PC-9 (cell line): ENCODE data around the gene ZSWIM3. TPM values are rescaled to one million over a fixed set of nuclear protein-coding genes. Genes with fewer than 3 reads are reported as not detected.

Experiments used
- BruUV-seq: library from RNA; stranded (reverse); fragments of 400-500 nt; replicated peaks from 2 replicates; lab custom pipeline; 2021; lab: Mats Ljungman, UMichigan
- CTCF ChIA-PET: fragments of 300-600 bp; sonication (Branson Sonifier 250); formaldehyde crosslinking; loops from one replicate; lab custom pipeline; 2022; ENCODE audit warnings: antibody characterized with exemption; lab: Charles Lee
- POLR2A ChIA-PET: fragments of 300-600 bp; sonication (Branson Sonifier 250); formaldehyde crosslinking; loops from one replicate; lab custom pipeline; 2022; ENCODE audit warnings: antibody characterized with exemption; ENCODE audit not compliant: unreplicated experiment; lab: Charles Lee
- DNase-seq, 2 experiments: peaks; one replicate each; pipeline versions ENCODE4 v3.0.0 to v3.0.0-alpha.2; 2015 to 2022; ENCODE audit warnings: mixed read lengths in 1 of 2
- H2AFZ ChIP-seq: fragments of 200-600 bp; sonication (generic); 2 replicates; pipeline ENCODE4 v1.8.1; 2017; ENCODE audit warnings: antibody characterized with exemption
- H3F3A ChIP-seq: fragments of 200-600 bp; sonication (generic); 2 replicates; pipeline ENCODE4 v1.8.1; 2017; ENCODE audit warnings: antibody characterized with exemption, mild to moderate bottlenecking, low read depth; ENCODE audit not compliant: insufficient read depth
- H3K27ac ChIP-seq: fragments of 200-600 bp; sonication (generic); 2 replicates; pipeline ENCODE4 v1.6.1; 2016; ENCODE audit warnings: mixed run types
- H3K27me3 ChIP-seq: fragments of 200-600 bp; sonication (generic); 2 replicates; pipeline ENCODE4 v1.6.1; 2016; ENCODE audit warnings: low read depth, mixed run types; ENCODE audit not compliant: insufficient read depth
- H3K36me3 ChIP-seq: fragments of 200-600 bp; sonication (generic); 2 replicates; pipeline ENCODE4 v1.6.1; 2016; ENCODE audit warnings: low read depth, mixed run types
- H3K4me1 ChIP-seq: fragments of 200-600 bp; sonication (generic); replicated peaks from 2 replicates; pipeline ENCODE4 v1.6.1; 2016; ENCODE audit warnings: mixed run types; ENCODE audit not compliant: insufficient read depth
- H3K4me2 ChIP-seq: fragments of 200-600 bp; sonication (generic); 2 replicates; pipeline ENCODE4 v1.6.1; 2017; ENCODE audit warnings: mixed run types
- H3K4me3 ChIP-seq: fragments of 200-600 bp; sonication (generic); 2 replicates; pipeline ENCODE4 v1.6.1; 2016; ENCODE audit warnings: mixed run types
- H3K79me2 ChIP-seq: fragments of 200-600 bp; sonication (generic); 2 replicates; pipeline ENCODE4 v1.6.1; 2017; ENCODE audit warnings: low read depth, mixed run types
- H3K9me2 ChIP-seq: fragments of 200-600 bp; sonication (generic); 2 replicates; pipeline ENCODE4 v1.8.1; 2017; ENCODE audit warnings: mild to moderate bottlenecking; ENCODE audit not compliant: insufficient read depth
- H3K9me3 ChIP-seq: fragments of 200-600 bp; sonication (generic); 2 replicates; pipeline ENCODE4 v1.8.1; 2016; ENCODE audit warnings: low read depth; ENCODE audit not compliant: insufficient read depth
- H4K20me1 ChIP-seq: fragments of 200-600 bp; sonication (generic); 2 replicates; pipeline ENCODE4 v1.8.1; 2017; ENCODE audit not compliant: insufficient read depth
- CTCF ChIP-seq: fragments of 200-600 bp; sonication (generic); conservative IDR thresholded peaks from 2 replicates; pipeline ENCODE4 v1.6.1; 2017; ENCODE audit warnings: mixed run types, antibody characterized with exemption, mild to moderate bottlenecking, moderate library complexity
- EZH2 ChIP-seq: fragments of 200-600 bp; sonication (generic); IDR thresholded peaks from 2 replicates; pipeline ENCODE4 v1.8.0; 2017; ENCODE audit warnings: antibody characterized with exemption, low read depth
- intact Hi-C: fragments of 100-400 bp; cut with micrococcal nuclease; formaldehyde crosslinking; loops from one replicate; pipeline ENCODE4 v1.10.0; 2022; ENCODE audit not compliant: unreplicated experiment
- total RNA-seq: library from RNA; stranded (reverse); gene quantifications from 2 replicates; pipeline ENCODE4 v1.2.3, GENCODE V29; 2021

ZSWIM3 gene
- total RNA-seq, 1 experiment from 2014 or later, result 2.7 TPM

DNA sequence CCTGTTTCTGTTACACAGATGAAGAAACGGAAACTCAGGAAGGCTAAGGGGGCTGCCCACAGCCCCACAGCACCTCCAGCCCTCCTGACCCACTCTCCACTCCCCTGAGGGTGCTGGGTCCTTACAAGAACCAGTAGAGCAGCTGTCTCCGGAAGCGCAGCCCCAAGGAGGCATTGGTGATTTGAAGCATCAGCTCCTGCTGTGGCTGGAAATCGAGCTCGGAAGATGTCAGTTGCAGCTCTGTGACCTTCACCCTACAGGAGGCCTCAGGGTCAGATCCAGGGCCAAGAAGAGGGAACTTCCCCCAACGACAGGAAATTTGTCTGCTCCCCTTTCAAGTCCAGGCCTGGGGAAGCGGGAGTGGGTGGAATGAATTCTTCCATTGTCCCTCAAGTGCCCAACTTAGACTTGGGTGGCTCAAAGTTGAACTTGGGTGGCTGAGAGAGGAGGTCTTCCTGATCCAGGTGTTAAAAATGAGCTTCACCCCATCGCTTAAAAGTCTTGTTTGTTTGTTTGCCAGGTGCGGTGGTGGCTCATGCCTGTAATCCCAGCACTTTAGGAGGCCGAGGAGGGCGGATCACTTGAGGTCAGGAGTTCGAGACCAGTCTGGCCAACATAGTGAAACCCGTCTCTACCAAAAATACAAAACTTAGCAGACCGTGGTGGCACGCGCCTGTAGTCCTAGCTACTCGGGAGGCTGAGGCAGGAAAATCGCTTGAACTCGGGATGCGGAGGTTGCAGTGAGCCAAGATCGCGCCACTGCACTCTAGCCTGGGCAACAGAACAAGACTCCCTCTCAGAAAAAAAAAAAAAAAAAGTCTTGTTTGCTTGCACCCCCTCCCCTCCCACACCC lies 52.6 kb downstream of the ZSWIM3 start:
- no peak overlapping the region for H3K27ac ChIP-seq
- peaks cover 35% of the 10 kb centered on the region for H3F3A ChIP-seq
- no peak overlapping the region for H3K4me3 ChIP-seq
- peak overlapping the region; percentile 14; the same call in 1 of the 2 replicates for H3K4me2 ChIP-seq
- intact Hi-C loops, result loop anchor here (2.0 kb wide), 1 partner anchor 25 kb away; the partner anchor contains the start of gene PCIF1
- ChIA-PET CTCF (interaction anchor here (0.6 kb wide), 1 partner anchor 837 kb away, joined by 5 read pairs; no protein-coding TSS in a partner anchor), POLR2A (interaction anchor here (0.6 kb wide), 1 partner anchor 135 kb away, joined by 4 read pairs; no protein-coding TSS in a partner anchor)
- peaks cover 6% of the 10 kb centered on the region for H3K79me2 ChIP-seq
- H3K36me3 ChIP-seq, result 0 out of 2 replicates have a peak, but pooled peaks cover 5% of the 10 kb centered on the region
- BruUV-seq, result TSS peak; percentile 9
- peaks cover 29% of the 10 kb centered on the region for H3K4me1 ChIP-seq
- no peaks in the 10 kb centered on the region for H3K9me2 ChIP-seq
- H3K27me3 ChIP-seq, result no peaks in the 10 kb centered on the region
- H4K20me1 ChIP-seq, result peaks cover 9% of the 10 kb centered on the region
- H3K9me3 ChIP-seq, result no peaks in the 10 kb centered on the region
- DNase-seq, result no peak
- no peak overlapping the region for H2AFZ ChIP-seq
- no peak for TF ChIP-seq CTCF
- no peak for TF ChIP-seq EZH2

- TSS peak; percentile 99 for BruUV-seq
- ChIA-PET CTCF (interaction anchor here (0.6 to 0.7 kb wide), 2 partner anchors 51 to 838 kb away, joined by 5 to 6 read pairs; no protein-coding TSS in a partner anchor), POLR2A (interaction anchor here (0.6 kb wide), 1 partner anchor 136 kb away, joined by 4 read pairs; no protein-coding TSS in a partner anchor)
- peaks cover 27% of the 10 kb centered on the region for H3F3A ChIP-seq
- no peaks in the 10 kb centered on the region for H3K27me3 ChIP-seq
- H3K79me2 ChIP-seq, result peaks cover 6% of the 10 kb centered on the region
- H3K4me3 ChIP-seq, result peak overlapping the region; percentile 63
- H3K9me3 ChIP-seq, result no peaks in the 10 kb centered on the region
- H3K4me2 ChIP-seq, result peak overlapping the region; percentile 77
- peaks cover 4% of the 10 kb centered on the region; the same call in 1 of the 2 replicates for H4K20me1 ChIP-seq
- 0 out of 2 replicates have a peak, but pooled peaks cover 4% of the 10 kb centered on the region for H3K36me3 ChIP-seq
- DNase-seq, result peak; percentile 98 to 100
- peak overlapping the region; percentile 66 for H2AFZ ChIP-seq
- H3K4me1 ChIP-seq, result peaks cover 22% of the 10 kb centered on the region
- TF ChIP-seq CTCF (no peak), EZH2 (no peak)
- intact Hi-C loops, result loop anchor here (2.0 kb wide), 1 partner anchor 24 kb away; the partner anchor contains the start of gene PCIF1
- H3K27ac ChIP-seq, result peak overlapping the region; percentile 38
- no peaks in the 10 kb centered on the region for H3K9me2 ChIP-seq
Measured at GRCh38 chr20:45910670-45911485, 53.5 kb downstream of the ZSWIM3 start.
